Measurements from ENCODE around the gene SLCO2B1.

SLCO2B1 gene

GRCh38 chr11:75163921-75164849 lies 13.3 kb downstream of the SLCO2B1 start:
- DNase-seq, result no peak

GRCh38 chr11:75165721-75166120 lies 14.8 kb downstream of the SLCO2B1 start:
- no peak for DNase-seq

- DNase-seq, result no peak
Observed at GRCh38 chr11:75166791-75167190, 15.9 kb downstream of the SLCO2B1 start.

GRCh38 chr11:75167617-75168016 lies 16.7 kb downstream of the SLCO2B1 start:
- no peak for DNase-seq

- no peak for DNase-seq
Observed at GRCh38 chr11:75169101-75169885, 18.4 kb downstream of the SLCO2B1 start.

- no peak for DNase-seq
Observed at GRCh38 chr11:75170516-75171201, 19.8 kb downstream of the SLCO2B1 start.

- no peak for DNase-seq
Observed at GRCh38 chr11:75173336-75173735, 22.4 kb downstream of the SLCO2B1 start.

- no peak for DNase-seq
Observed at GRCh38 chr11:75174781-75175370, 24.0 kb downstream of the SLCO2B1 start.

GRCh38 chr11:75182664-75183063 lies 31.8 kb downstream of the SLCO2B1 start:
- DNase-seq, result no peak

GRCh38 chr11:75184051-75184450 lies 33.1 kb downstream of the SLCO2B1 start:
- DNase-seq, result no peak

- no peak for DNase-seq
Observed at GRCh38 chr11:75184757-75185425, 34.0 kb downstream of the SLCO2B1 start.

GRCh38 chr11:75185866-75186265 lies 35.0 kb downstream of the SLCO2B1 start:
- no peak for DNase-seq

- DNase-seq, result no peak
Observed at GRCh38 chr11:75186999-75187398, 36.1 kb downstream of the SLCO2B1 start.

GRCh38 chr11:75188671-75189070 lies 37.8 kb downstream of the SLCO2B1 start:
- no peak for DNase-seq

GRCh38 chr11:75189108-75189507 lies 38.2 kb downstream of the SLCO2B1 start:
- DNase-seq, result no peak

- DNase-seq, result no peak
Observed at GRCh38 chr11:75189911-75190310, 39.0 kb downstream of the SLCO2B1 start.

- DNase-seq, result no peak
Observed at GRCh38 chr11:75190652-75191329, 39.9 kb downstream of the SLCO2B1 start.

- no peak for DNase-seq
Observed at GRCh38 chr11:75191330-75191717, 40.4 kb downstream of the SLCO2B1 start.

GRCh38 chr11:75193271-75193670 lies 42.4 kb downstream of the SLCO2B1 start:
- no peak for DNase-seq

GRCh38 chr11:75193711-75194110 lies 42.8 kb downstream of the SLCO2B1 start:
- no peak for DNase-seq

- no peak for DNase-seq
Observed at GRCh38 chr11:75194147-75194546, 43.2 kb downstream of the SLCO2B1 start.

Data from SHP77 (cell line).